Pons (tissue), 1 donor: ENCODE results near the gene NAV2.

ENCODE experiments used
- DNase-seq: peaks from one replicate; pipeline ENCODE4 v3.0.0-alpha.2; 2016; ENCODE audit warnings: low spot score

Gene NAV2

DNA sequence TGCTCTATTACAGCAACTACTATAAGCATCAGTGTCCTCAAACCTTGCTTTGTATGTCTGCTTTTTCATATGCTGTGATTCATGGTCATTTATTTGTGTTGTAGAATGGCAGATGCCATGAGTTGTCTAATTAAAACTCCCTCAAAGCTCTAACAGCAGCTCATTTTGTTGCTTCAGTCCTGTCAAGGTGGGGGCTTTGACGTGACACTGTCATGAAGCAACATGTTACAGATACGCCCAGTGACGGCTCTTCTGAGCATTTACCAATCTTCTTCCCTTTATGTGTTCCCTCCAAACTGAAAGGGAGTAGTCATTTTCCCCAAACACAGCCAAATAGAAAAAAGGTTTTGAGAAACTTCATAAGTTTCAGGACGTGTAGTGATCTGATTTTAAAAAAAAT lies 340.9 kb downstream of the NAV2 start:
- no peak for DNase-seq

DNA sequence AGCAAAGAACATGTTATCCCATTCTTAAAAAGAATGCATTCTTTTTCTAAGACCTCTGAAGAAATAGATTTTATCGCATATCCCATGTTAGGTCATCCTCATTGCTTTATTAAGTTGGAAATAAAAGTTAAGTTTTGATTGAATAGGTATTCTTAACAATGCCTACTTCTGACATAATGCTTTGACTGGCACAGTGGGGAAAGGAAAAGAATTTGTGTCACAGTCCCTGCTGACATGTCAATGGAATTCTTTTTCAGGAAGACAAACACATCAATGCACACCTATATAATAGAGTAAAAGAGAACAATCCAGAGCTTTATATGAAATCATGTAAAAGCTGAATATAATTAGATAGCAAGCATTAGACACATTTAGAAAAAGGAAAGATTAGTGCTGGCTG lies 341.9 kb downstream of the NAV2 start:
- no peak for DNase-seq

DNA sequence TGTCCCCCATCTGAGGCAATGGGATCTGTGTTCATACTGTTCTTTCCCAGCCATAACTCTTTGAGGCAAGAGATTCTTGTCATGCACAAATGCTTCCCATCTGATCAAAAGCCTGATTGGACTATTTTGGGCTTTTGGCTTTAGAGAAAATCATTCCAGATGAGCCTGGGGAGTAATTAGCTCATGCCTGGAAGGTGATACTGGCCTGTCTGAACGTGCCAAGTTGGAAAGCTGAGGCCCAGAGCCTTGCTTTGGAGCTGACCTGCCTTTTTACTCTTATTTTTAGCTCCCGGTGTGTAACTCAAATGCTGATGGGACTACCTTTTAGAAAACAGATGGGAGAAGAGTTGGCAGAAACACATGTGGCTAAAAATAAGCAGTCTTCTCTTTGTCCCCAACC lies 342.7 kb downstream of the NAV2 start:
- DNase-seq = no peak

- DNase-seq = no peak
These were observed 343.7 kb downstream of the NAV2 start for GRCh38 chr11:20056109-20056949.

GRCh38 chr11:20056950-20057943 lies 344.6 kb downstream of the NAV2 start:
- DNase-seq = no peak

DNA sequence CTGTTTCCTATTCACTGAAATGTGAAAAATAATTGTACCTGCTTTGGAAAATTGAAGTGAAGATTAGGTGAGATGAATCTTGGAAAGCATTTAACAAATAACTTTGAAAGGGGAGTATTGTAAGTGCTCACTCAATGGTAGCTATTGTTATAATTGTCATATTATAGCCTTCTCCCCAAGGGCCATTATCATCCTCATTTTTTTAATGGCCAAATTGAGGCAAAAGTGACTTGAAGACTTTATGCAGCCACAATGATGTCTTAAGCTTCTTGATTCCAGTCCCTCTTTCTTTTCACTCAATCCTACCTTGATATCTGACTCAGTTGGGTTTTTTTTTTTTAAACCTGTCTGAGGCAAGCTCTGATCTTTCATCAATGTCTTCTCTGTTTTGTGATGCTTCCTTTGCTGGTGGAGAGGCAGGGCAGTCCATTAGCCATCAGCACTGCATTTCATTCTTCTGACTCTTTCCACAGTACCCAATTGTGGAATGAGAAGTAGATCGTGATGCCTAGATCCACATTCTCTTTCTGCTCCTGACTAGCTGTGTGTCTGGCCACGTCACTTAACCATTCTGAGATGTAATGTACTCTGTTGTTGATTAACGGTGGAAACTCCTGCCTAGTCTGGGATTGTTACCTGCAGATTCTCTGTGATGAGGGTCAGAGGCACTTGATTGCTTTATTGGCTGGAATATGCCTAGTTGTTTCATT lies 346.3 kb downstream of the NAV2 start:
- no peak for DNase-seq

GRCh38 chr11:20059587-20060021 lies 347.0 kb downstream of the NAV2 start:
- DNase-seq = no peak

GRCh38 chr11:20060181-20060580 lies 347.5 kb downstream of the NAV2 start:
- no peak for DNase-seq

DNA sequence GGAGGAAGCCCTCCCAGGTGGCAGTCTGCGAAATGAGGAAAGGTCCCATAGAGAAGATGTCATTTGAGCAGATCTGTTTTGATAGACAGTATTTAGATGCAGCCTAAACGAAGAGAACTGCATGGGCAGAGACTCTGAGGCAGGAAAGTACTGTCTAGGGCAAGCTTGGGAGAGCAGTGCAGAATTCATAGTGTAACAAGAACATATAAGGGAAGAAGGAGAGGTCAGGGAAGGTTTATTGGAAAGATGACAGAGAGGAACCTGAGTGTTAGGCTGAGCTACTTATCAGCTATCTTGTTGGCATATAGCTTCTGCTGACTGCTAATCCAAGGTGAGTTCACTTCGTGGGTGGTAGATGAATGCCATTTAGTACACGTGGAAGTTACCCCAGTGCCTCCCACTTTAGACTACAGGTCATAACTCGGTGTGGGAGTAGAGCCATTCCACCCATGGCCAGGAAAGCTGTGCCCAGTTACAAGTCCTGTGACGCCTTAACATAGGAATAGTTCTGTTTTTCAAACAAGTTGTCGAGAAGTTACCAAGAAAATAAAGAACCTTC lies 348.1 kb downstream of the NAV2 start:
- DNase-seq = no peak

DNA sequence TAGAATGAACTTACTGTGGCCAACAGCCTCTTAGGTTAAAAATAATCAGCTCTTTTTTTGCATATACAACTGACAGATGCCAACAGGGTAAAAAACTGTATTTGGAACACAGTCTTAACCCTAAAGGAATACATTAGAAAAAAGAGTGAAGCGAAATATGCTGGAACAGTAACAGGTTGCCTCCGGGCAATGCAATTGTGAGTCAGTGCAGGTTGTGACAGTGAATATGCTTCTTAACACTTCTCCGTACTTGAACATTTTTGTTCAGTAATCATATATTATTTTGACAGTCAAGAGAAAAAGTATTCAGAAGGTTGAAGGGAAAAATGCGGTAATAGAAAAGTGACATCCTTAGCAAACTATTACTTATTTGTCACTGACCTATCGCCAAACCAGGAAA lies 349.1 kb downstream of the NAV2 start:
- DNase-seq = no peak

DNA sequence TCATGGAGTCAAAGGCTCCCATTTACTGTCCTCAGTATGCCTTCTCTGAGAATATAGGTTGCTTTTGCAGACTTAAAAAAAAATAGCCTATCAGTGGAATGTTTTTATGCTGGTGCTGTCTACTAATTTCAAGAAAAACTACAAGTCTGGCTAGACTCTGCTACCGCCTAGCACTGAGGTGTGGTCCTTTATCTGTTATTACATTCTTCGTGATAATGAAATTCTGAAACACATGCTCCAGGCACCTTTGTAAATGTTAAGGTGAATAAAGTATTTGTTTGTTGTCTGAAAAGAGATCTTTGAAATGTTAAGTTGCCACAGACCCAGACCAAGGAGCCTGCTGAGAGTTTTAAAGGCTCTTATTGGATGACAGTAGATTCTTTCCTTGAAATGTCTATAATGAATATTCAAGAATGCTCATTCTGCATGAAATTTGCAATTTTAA lies 352.3 kb downstream of the NAV2 start:
- DNase-seq = no peak

- DNase-seq = no peak
These were observed 352.8 kb downstream of the NAV2 start for GRCh38 chr11:20065406-20065805.

- no peak for DNase-seq
These were observed 353.6 kb downstream of the NAV2 start for GRCh38 chr11:20066013-20066782.

DNA sequence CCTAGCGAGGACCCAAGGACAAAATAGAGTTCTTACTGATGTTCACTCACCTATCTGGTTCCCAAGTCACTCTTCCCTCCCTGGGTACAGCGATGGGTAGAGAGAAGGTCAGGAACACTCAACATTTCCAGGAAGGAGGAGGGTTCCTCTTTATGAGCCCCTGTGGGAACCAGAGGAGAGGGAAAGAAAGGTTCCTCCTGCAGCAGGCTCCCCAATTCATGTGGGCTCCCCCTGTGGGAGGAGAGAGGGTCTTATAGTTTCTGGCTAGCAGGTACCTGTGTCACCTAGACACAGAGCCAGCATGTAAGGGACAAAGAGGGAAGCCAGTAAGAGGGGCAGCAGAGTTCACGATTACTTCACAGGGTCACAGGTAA lies 354.1 kb downstream of the NAV2 start:
- DNase-seq = no peak

- no peak for DNase-seq
These were observed 355.0 kb downstream of the NAV2 start for GRCh38 chr11:20067665-20068064.

GRCh38 chr11:20068691-20069090 lies 356.1 kb downstream of the NAV2 start:
- DNase-seq = peak; percentile 46

DNA sequence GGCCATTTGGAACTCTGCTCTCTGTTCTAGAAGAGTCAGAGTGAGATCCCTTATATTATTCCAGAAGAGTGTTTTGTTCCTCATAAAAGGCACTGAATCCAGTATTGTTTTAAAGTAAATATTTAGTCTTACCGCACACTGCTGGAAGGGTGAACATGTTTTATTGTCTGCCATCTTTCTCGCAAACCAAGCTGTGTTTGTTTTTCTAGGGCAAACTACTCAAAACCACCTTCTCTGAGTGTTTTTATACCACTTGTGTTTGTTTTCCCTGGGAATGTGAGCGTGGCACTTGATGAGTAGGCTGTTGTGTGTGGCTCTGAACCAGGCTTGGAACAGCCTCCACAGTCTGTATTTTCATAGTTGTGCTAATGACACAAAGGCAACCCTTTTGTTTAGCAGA lies 357.8 kb downstream of the NAV2 start:
- peak; percentile 45 for DNase-seq

DNA sequence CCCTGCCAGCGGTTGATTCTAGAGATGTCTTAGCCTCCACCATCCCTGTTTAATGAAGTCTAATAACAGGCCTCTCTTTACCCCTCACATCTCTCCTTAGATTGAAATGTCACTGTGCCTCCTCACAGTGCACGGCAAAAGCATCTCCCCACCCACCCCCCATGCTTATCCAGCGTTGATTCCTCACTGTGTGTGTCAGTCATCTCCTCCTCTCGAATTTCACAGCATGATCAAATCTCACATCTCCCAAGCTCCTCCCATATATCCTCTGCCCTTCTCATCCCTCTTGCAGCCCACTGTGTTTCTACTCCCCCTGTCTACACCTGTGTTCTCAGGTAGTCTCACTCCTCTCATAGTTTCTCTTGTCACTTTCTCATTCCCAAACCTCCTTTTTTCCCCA lies 363.0 kb downstream of the NAV2 start:
- no peak for DNase-seq

DNA sequence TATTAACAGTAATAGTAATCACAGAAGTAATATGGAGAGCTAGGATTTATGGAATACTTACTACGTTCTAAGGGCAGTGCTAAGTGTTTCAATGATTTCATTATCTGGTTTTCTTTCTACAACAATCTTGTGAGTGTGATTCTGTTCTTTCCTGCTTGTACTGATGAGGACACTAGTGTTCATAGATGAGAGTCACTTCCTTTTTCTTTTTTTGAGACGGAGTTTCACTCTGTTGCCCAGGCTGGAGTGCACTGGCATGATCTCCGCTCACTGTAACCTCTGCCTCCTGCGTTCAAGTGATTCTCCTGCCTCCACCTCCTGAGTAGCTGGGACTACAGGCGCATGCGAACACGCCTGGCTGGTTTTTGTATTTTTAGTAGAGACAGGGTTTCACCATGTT lies 366.2 kb downstream of the NAV2 start:
- no peak for DNase-seq

GRCh38 chr11:20080032-20080685 lies 367.5 kb downstream of the NAV2 start:
- no peak for DNase-seq

DNA sequence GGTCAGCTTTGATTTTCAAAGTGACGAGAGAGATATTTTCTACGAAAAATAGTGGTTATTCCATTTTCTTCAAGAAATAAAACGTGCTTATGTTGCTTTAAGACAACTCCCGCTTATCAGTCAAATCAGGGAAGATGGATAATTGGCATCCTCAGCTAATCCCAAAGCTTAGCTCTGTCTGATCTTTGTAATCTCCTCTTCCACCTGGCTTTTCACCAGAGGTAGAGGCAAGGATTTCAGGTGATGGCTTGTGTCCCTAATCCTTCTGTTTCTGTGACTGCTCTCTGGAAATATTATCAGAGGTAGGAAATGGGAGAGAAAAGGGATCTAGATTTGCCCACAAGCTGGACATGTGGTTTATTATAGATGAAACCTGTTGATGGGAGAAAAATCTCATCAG lies 368.7 kb downstream of the NAV2 start:
- no peak for DNase-seq
